ENCODE results near the gene ZNF433.

ZNF433 gene

DNA sequence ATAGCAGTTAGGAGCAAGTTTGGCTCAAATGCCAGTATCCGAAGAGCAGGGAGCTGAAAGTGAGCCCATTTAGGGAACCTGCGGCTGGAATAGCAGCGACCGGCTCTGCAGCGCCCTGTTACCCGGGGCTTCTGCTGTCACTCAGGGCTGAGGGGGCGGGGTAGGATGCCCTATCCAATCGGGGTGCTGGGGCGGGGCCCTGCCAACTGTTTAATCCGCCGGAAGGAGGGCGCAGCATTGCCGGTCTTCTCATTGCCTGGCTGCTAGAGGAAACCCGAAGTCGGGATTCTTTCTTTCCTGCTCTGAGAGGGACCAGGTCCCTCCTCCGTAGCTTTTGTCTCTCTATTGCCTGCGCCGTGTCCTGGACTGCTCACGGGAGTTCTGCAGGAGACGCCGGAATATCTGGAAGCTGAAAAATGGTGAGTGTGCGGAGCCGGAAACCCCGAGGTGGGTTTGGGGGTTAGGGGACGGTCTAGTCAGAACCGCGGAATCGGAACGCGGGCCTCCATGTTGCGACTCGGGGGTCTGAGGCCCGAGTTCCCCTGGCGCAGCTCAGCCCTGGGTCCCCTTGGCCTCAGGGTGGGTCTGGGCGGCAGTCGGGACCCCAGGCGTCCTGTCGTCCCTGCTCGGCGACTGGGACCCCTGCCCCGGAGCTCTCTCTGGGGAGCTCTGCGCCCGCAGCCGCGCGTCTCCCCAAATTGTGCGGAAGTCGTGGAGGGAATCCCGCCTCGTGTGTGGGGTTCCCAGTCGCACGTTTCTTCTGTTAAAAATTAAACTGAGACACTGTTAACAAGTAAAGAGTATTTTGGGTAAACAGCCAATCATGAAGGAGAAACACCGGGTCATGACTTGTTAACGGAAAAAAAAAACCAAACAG, 47.8 kb downstream of the ZNF433 start:
- DNase-seq: peak; percentile 97 to 99 (median 98)

DNA sequence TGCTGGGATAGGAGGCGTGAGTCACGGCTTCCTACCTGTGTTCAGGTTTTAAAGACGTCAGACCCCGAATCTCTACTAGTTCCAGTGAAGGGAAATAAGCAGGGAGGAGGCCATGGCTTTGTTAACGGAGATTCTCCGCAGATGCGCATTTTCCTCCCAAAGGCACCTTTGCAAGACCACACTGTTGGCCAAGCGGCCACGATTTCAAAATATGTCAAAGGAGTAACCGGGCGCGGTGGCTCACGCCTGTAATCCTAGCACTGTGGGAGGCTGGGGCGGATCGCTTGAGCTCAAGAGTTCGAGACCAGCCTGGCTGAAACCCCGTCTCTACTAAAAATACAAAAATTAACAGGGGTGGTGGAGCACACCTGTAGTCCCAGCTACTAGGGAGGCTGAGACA, 48.7 kb downstream of the ZNF433 start:
- DNase-seq: no peak

DNA sequence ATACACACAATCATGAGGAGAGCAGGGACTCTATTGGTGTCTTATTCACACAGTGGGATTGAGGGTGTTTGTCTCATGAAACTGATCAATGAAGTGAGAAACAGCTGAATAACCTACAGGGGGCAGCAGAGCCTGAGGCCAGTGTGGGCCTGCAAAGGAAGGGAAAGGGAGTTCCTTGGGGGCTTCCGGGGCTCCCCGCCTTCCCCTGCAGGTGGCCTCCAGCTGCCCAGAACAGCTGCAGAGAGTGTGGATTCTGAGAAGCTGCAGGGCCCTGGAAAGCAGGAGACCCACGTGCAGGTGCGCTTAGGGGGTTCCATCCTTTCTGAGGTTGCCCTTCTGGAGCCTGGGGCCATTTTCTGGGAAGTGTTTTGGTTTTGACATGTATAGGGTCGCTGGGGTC, 50.5 kb downstream of the ZNF433 start:
- DNase-seq: peak in 1 of 3 donors; percentile 13

DNA sequence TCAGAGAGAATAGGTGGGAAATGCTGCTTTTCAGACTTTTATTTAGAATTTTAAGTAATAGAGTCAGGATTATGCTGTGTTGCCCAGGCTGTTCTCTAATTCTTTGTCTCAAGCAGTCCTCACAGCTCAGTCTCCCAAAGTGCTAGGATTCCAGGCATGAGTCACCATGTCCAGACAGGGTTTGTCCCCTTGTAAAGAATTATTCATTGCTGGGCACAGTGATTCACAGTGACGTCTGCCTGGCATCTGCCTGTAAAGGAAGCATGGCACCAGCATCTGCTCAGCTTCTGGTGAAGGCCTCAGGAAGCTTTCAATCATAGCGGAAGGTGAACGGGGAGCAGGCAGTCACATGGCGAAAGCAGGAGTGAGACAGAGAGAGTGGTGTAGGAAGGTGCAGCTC, 53.0 kb downstream of the ZNF433 start:
- DNase-seq: peak in 2 of 3 donors; percentile 24 to 25

DNA sequence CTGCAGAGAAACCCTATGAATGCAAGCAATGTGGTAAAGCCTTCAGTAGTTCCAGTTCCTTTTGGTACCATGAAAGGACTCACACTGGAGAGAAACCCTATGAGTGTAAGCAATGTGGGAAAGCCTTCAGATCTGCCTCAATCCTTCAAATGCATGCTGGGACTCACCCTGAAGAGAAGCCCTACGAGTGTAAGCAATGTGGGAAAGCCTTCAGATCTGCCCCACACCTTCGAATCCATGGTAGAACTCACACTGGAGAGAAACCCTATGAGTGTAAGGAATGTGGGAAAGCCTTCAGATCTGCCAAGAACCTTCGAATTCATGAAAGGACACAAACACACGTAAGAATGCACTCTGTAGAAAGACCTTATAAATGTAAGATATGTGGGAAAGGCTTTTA, 56.0 kb downstream of the ZNF433 start:
- no peak for DNase-seq

DNA sequence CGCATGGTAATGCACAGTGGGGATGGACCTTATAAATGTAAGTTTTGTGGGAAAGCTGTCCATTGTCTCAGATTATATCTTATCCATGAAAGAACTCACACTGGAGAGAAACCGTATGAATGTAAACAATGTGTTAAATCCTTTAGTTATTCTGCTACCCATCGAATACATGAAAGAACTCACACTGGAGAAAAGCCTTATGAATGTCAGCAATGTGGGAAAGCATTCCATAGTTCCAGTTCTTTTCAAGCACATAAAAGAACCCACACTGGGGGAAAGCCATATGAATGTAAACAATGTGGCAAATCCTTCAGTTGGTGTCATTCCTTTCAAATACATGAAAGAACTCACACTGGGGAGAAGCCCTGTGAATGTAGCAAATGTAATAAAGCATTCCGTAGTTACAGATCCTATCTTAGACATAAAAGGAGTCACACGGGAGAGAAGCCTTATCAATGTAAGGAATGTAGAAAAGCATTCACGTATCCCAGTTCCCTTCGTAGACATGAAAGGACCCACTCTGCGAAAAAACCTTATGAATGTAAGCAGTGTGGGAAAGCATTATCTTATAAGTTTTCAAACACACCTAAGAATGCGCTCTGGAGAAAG, 56.9 kb downstream of the ZNF433 start:
- DNase-seq: no peak

DNA sequence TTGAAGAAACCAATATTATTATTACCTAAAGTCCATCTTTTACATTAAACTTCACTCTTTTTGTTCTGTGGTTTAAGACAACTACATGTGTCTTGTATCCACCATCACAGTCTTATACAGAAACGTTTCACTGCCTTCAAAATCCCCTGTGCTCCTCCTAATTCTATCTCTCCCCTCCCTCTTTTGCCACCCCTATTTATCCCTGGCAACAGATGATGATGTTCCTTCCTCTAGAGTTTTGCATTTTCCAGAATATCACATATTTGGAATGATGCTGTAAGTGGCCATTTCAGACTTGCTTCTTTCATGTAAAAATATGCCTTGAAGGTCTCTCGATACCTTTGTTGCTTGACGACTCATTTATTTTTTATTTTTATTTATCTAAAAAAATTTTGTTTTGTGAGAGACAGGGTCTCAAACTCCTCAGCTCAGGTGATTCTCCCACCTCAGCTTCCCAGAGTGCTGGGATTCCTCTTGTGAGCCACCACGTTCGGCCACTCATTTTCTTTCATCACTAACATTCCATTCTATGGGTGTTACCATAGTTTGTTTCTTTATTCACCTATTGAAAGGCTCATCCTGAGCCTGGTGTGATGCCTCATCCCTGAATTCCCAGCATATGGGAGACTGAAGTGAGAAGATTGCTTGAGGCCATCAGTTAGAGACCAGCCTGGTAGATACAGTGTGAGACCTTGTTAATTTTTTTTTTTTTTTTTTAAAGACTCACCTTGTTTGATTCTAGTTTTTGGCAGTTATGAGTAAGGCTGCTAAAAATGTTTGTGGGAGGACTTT, 62.3 kb downstream of the ZNF433 start:
- peak in 1 of 3 donors; percentile 5 for DNase-seq

DNA sequence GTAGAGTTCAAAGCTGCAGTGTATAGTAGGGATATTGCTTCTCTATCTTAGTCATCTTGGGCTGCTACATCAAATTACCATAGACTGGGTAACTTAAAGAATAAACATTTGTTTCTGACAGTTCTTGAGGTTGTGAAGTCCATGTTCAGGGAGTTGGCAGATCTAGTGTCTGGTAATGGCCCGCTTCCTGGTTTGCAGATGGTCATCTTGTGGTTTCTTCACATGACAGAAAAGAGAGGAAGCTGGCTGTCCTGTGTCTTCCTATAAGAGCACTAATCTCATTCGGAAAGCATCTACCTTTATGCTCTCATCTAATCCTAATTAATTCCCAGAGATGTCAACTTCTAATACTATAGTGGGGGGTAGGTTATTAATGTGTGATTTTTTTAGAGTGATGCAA, 64.4 kb downstream of the ZNF433 start:
- DNase-seq: peak; percentile 42 to 53 (median 52)

DNA sequence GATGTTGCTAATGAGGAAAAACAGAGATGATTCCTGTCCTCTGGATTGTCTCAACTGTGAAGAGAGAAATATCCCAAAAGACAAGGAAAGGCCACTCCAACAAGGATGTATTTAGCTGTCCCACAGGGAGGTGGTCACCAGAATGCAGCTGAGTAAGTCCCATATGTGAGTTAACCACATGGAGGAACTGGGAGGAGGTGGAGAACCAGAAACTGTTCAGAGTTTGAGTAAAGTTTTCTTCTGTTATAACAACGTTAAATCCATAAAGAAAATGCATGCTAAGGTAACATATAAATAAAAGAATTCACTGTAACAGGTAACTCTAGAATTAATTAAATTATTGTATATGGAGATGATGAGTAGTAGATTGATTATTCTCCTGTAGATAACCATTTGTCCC, 65.3 kb downstream of the ZNF433 start:
- peak in 1 of 3 donors; percentile 12 for DNase-seq

DNA sequence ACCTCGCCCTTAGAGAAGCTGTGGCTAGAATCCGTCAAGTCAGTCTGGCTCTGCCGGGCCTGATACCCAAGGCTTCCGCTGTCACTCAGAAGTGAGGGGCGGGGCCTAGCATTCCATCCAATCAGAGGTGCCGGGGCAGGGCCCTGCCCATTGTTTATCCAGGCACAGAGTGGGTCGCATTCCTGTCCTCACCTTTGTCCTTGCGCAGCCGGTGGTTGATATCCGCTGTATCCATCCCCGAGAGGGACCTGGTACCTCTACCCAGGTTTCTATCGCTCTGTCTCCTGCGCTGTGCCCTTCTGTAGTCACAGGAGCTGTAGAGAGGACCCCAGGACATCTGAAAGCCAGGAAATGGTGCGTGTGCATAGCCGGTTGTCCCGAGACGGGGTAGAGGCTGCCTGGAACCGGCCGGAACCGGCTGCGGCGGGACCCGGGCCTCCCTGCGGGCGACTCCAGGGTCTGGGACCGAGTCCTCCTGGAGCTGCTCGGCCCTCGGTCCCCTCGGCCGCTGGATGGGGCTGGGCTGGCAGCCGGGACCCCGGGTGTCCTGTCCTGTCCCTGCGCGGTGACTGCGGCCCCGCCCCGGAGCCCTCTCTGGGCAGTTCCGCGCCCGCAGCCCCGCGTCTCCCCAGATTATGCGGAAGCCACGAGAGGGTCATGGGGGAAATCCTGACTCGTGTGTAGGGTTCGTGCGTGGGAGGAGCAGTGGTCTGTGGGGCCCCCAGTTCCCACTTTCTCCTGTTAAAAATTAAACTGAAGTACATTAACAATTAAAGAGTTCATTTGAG, 70.4 kb downstream of the ZNF433 start, which contains the start of gene ZNF763:
TSS of gene ZNF763 (plus strand) at position 183 of the 788 bp plus-strand sequence. CDS start at position 352, 169 bp downstream.
- peak; percentile 91 to 93 (median 92) for DNase-seq

Data from suppressor macrophage treated with lipopolysaccharide for 1 hour (primary cell).